Esophagus muscularis mucosa (tissue), 4 donors: Measurements from ENCODE around the gene GLIS1.

Source experiments
- EP300 ChIP-seq: sonication (generic); formaldehyde crosslinking; IDR thresholded peaks from one replicate; pipeline ENCODE4 v1.6.1; 2017; ENCODE audit warnings: antibody characterized with exemption
- POLR2A ChIP-seq: fragments of 450-650 bp; IDR thresholded peaks from one replicate; pipeline ENCODE4 v1.6.1; 2017; ENCODE audit warnings: antibody characterized with exemption, moderate library complexity, mild to moderate bottlenecking, low read depth
- POLR2AphosphoS5 ChIP-seq, 2 donors: sonication (generic); formaldehyde crosslinking; IDR thresholded peaks; one replicate each; pipeline ENCODE4 v1.6.1; 2017; ENCODE audit warnings: antibody characterized with exemption in 2 of 2
- TF ChIP-seq, protein P1 (sequence below), 3 experiments: fragments of 200-600 bp in 2 of 3; fragments of 450-650 bp in 1 of 3; sonication (generic) in 2 of 3; IDR thresholded peaks; one replicate each; pipeline ENCODE4 v1.5.1; 2017 to 2019; ENCODE audit warnings: antibody characterized with exemption in 3 of 3, mild to moderate bottlenecking in 2 of 3, moderate library complexity in 1 of 3

DNA sequence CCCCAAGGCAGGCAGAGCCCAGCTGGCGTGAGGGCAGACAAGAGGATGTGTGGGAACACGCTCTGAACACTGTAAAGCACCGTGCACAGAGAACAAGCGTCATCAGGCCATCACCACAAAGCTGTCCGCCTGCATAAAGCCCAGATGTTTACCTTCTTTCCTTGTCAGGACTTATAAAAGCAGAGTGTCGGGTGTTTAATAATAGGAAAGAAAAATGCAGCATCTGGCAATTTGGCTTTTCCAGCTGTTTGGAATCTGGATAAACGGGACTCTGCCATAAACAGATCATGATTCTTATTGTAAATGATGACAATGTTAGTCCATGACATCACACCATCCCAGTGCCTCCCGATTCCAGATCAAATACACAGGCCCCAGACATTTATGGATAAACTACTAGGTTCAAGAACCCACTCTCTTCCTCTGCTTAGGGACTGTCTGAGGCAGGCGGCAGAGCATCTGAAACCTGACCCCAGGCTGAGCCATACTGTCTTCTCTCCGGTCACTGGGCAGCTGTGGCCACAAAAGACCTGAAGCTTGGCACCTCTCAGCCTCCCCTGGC lies 4.2 kb downstream of the GLIS1 start:
- TF ChIP-seq POLR2A (no peak), EP300 (no peak), POLR2AphosphoS5 (IDR thresholded peaks at IDR 0.05) (no peak)
- TF ChIP-seq, protein P1, sequence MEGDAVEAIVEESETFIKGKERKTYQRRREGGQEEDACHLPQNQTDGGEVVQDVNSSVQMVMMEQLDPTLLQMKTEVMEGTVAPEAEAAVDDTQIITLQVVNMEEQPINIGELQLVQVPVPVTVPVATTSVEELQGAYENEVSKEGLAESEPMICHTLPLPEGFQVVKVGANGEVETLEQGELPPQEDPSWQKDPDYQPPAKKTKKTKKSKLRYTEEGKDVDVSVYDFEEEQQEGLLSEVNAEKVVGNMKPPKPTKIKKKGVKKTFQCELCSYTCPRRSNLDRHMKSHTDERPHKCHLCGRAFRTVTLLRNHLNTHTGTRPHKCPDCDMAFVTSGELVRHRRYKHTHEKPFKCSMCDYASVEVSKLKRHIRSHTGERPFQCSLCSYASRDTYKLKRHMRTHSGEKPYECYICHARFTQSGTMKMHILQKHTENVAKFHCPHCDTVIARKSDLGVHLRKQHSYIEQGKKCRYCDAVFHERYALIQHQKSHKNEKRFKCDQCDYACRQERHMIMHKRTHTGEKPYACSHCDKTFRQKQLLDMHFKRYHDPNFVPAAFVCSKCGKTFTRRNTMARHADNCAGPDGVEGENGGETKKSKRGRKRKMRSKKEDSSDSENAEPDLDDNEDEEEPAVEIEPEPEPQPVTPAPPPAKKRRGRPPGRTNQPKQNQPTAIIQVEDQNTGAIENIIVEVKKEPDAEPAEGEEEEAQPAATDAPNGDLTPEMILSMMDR (IDR thresholded peaks at IDR 0.05): no peak
